Measurements from ENCODE around the gene CAMK2D. TPM values are rescaled to one million over a fixed set of nuclear protein-coding genes. Genes with fewer than 3 reads are reported as not detected.

Gene CAMK2D
- total RNA-seq, 1 experiment from 2014 or later, result 21.5 TPM

GRCh38 chr4:113566015-113566795 is 195.3 kb downstream of the CAMK2D start:
- Histone ChIP-seq H3K36me3 (replicated peaks; ENCODE audit: control insufficient read depth, insufficient read depth, low read length) (no peaks in the 10 kb centered on the region), H3K4me3 (ENCODE audit: insufficient read depth, low read depth, low read length) (no peak overlapping the region), H3K27me3 (ENCODE audit: control insufficient read depth, insufficient read depth, low read length) (no peaks in the 10 kb centered on the region)
- no peak for DNase-seq

GRCh38 chr4:113565702-113566012 is 195.9 kb downstream of the CAMK2D start:
- H3K36me3 ChIP-seq (replicated peaks; ENCODE audit: control insufficient read depth, insufficient read depth, low read length), result no peaks in the 10 kb centered on the region
- no peak for DNase-seq
- no peaks in the 10 kb centered on the region for H3K27me3 ChIP-seq (ENCODE audit: control insufficient read depth, insufficient read depth, low read length)
- H3K4me3 ChIP-seq (ENCODE audit: insufficient read depth, low read depth, low read length), result no peak overlapping the region

DNA sequence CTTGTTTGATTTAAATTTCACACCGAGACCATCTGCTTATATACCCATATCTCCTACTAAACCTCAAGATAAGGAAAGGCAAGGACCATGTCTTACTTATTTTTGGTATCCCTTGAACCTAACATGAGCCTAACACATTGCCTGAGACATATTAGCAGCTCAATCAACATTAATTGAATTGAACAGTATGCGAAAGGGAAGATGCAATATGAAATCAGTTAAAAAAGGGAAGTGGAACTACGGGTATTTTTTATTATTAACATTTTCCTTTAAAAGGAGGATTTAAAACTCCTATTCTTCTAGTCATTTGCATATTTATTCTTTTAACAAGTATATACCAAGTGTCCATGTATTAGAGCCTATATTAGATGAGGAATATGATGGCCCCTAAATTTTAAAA is 197.0 kb downstream of the CAMK2D start:
- H3K27me3 ChIP-seq (ENCODE audit: control insufficient read depth, insufficient read depth, low read length), result no peaks in the 10 kb centered on the region
- no peaks in the 10 kb centered on the region for H3K36me3 ChIP-seq (replicated peaks; ENCODE audit: control insufficient read depth, insufficient read depth, low read length)
- no peak overlapping the region for H3K4me3 ChIP-seq (ENCODE audit: insufficient read depth, low read depth, low read length)
- DNase-seq, result no peak

- H3K27me3 ChIP-seq (ENCODE audit: control insufficient read depth, insufficient read depth, low read length), result no peaks in the 10 kb centered on the region
- no peak for DNase-seq
- H3K36me3 ChIP-seq (replicated peaks; ENCODE audit: control insufficient read depth, insufficient read depth, low read length), result no peaks in the 10 kb centered on the region
- H3K4me3 ChIP-seq (ENCODE audit: insufficient read depth, low read depth, low read length), result no peak overlapping the region
These were observed 197.7 kb downstream of the CAMK2D start for GRCh38 chr4:113563691-113564378.

GRCh38 chr4:113561758-113562157 is 199.8 kb downstream of the CAMK2D start:
- H3K36me3 ChIP-seq (replicated peaks; ENCODE audit: control insufficient read depth, insufficient read depth, low read length), result no peaks in the 10 kb centered on the region
- H3K4me3 ChIP-seq (ENCODE audit: insufficient read depth, low read depth, low read length), result no peak overlapping the region
- no peaks in the 10 kb centered on the region for H3K27me3 ChIP-seq (ENCODE audit: control insufficient read depth, insufficient read depth, low read length)
- no peak for DNase-seq

- Histone ChIP-seq H3K4me3 (ENCODE audit: insufficient read depth, low read depth, low read length) (no peak overlapping the region), H3K36me3 (replicated peaks; ENCODE audit: control insufficient read depth, insufficient read depth, low read length) (no peaks in the 10 kb centered on the region), H3K27me3 (ENCODE audit: control insufficient read depth, insufficient read depth, low read length) (no peaks in the 10 kb centered on the region)
- no peak for DNase-seq
These were observed 200.4 kb downstream of the CAMK2D start for GRCh38 chr4:113561092-113561491.

DNA sequence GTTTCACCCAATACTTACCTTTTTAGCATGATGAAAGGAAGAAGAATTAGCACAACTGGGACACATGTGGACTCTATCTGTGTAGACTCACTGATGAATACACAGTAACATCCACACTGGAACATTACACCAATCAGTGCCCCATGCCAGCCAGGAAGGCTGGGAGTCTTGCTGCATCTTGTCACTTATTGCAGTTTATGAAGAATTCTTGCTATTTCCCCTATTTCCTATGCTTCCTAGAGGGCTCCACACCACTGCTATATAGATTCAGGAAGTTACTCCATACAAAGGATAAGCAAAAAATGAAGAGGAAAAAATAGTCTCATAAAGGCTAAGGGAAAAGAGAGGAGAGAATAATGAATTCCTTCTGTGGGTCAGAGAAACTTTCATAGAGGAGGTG is 201.0 kb downstream of the CAMK2D start:
- DNase-seq, result no peak
- Histone ChIP-seq H3K27me3 (ENCODE audit: control insufficient read depth, insufficient read depth, low read length) (no peaks in the 10 kb centered on the region), H3K4me3 (ENCODE audit: insufficient read depth, low read depth, low read length) (no peak overlapping the region), H3K36me3 (replicated peaks; ENCODE audit: control insufficient read depth, insufficient read depth, low read length) (no peaks in the 10 kb centered on the region)

- Histone ChIP-seq H3K4me3 (ENCODE audit: insufficient read depth, low read depth, low read length) (no peak overlapping the region), H3K27me3 (ENCODE audit: control insufficient read depth, insufficient read depth, low read length) (no peaks in the 10 kb centered on the region), H3K36me3 (replicated peaks; ENCODE audit: control insufficient read depth, insufficient read depth, low read length) (no peaks in the 10 kb centered on the region)
- DNase-seq, result no peak
These were observed 201.6 kb downstream of the CAMK2D start for GRCh38 chr4:113559947-113560346.

- H3K4me3 ChIP-seq (ENCODE audit: insufficient read depth, low read depth, low read length), result no peak overlapping the region
- no peak for DNase-seq
- no peaks in the 10 kb centered on the region for H3K36me3 ChIP-seq (replicated peaks; ENCODE audit: control insufficient read depth, insufficient read depth, low read length)
- no peaks in the 10 kb centered on the region for H3K27me3 ChIP-seq (ENCODE audit: control insufficient read depth, insufficient read depth, low read length)
These were observed 205.0 kb downstream of the CAMK2D start for GRCh38 chr4:113556382-113557134.

GRCh38 chr4:113555868-113556267 is 205.7 kb downstream of the CAMK2D start:
- no peaks in the 10 kb centered on the region for H3K27me3 ChIP-seq (ENCODE audit: control insufficient read depth, insufficient read depth, low read length)
- H3K36me3 ChIP-seq (replicated peaks; ENCODE audit: control insufficient read depth, insufficient read depth, low read length), result no peaks in the 10 kb centered on the region
- H3K4me3 ChIP-seq (ENCODE audit: insufficient read depth, low read depth, low read length), result no peak overlapping the region
- no peak for DNase-seq

GRCh38 chr4:113553082-113553481 is 208.5 kb downstream of the CAMK2D start:
- H3K27me3 ChIP-seq (ENCODE audit: control insufficient read depth, insufficient read depth, low read length), result no peaks in the 10 kb centered on the region
- no peak overlapping the region for H3K4me3 ChIP-seq (ENCODE audit: insufficient read depth, low read depth, low read length)
- no peaks in the 10 kb centered on the region for H3K36me3 ChIP-seq (replicated peaks; ENCODE audit: control insufficient read depth, insufficient read depth, low read length)
- DNase-seq, result no peak

DNA sequence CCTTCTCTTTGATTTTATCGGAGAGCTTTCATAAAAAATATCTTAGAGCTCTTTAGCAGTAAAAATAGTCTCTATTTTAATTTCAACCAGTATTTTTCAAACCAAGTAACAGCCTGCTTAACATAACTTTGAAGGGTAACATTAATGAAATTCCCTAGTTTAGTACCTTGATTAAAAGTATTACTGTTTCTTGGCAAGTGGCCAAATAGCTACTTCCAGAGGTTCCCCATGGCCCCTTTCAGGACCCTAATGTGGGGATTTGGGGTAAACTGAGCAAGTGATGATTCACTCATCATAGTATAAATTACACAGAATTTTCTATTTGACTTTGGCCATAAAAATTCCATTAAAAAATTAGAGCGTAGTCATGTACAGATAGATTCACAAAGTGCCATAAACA is 211.0 kb downstream of the CAMK2D start:
- Histone ChIP-seq H3K27me3 (ENCODE audit: control insufficient read depth, insufficient read depth, low read length) (no peaks in the 10 kb centered on the region), H3K4me3 (ENCODE audit: insufficient read depth, low read depth, low read length) (no peak overlapping the region), H3K36me3 (replicated peaks; ENCODE audit: control insufficient read depth, insufficient read depth, low read length) (no peaks in the 10 kb centered on the region)
- no peak for DNase-seq

DNA sequence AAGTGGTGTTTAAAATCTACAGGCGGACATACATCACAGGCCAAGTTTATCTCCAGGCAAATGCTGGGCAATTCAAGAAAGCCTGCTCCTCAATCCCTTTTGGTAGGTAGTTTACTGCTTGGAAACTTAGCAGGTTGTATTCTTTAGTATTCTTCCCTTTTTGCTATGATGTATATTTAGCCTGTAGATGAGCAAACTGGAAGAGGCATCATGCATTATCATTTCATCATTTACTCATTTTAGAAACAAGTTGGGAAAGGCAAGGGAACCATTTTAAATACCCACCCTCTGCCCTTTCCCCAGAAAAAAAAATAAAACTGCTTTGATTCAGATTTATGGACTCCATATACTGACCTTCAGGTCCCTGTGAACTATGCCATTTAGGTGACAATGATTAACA is 213.2 kb downstream of the CAMK2D start:
- Histone ChIP-seq H3K36me3 (replicated peaks; ENCODE audit: control insufficient read depth, insufficient read depth, low read length) (no peaks in the 10 kb centered on the region), H3K4me3 (ENCODE audit: insufficient read depth, low read depth, low read length) (no peak overlapping the region), H3K27me3 (ENCODE audit: control insufficient read depth, insufficient read depth, low read length) (no peaks in the 10 kb centered on the region)
- no peak for DNase-seq

- Histone ChIP-seq H3K27me3 (ENCODE audit: control insufficient read depth, insufficient read depth, low read length) (no peaks in the 10 kb centered on the region), H3K4me3 (ENCODE audit: insufficient read depth, low read depth, low read length) (no peak overlapping the region), H3K36me3 (replicated peaks; ENCODE audit: control insufficient read depth, insufficient read depth, low read length) (no peaks in the 10 kb centered on the region)
- peak; percentile 64 for DNase-seq
These were observed 214.0 kb downstream of the CAMK2D start for GRCh38 chr4:113547487-113548042.

GRCh38 chr4:113541933-113542332 is 219.6 kb downstream of the CAMK2D start:
- Histone ChIP-seq H3K4me3 (ENCODE audit: insufficient read depth, low read depth, low read length) (no peak overlapping the region), H3K36me3 (replicated peaks; ENCODE audit: control insufficient read depth, insufficient read depth, low read length) (no peaks in the 10 kb centered on the region), H3K27me3 (ENCODE audit: control insufficient read depth, insufficient read depth, low read length) (no peaks in the 10 kb centered on the region)
- DNase-seq, result no peak
